ENCODE measurements around the gene ASPM. TPM values are rescaled to one million over a fixed set of nuclear protein-coding genes. Genes with fewer than 3 reads are reported as not detected.
"Not testable (repeated sequence)": the region's sequence is repeated elsewhere in the genome, so short reads cannot be mapped to it uniquely, and the experiment has no call there.

ASPM gene
- total RNA-seq, 2 experiments from 2014 or later: 30.2 to 31.4 TPM

DNA sequence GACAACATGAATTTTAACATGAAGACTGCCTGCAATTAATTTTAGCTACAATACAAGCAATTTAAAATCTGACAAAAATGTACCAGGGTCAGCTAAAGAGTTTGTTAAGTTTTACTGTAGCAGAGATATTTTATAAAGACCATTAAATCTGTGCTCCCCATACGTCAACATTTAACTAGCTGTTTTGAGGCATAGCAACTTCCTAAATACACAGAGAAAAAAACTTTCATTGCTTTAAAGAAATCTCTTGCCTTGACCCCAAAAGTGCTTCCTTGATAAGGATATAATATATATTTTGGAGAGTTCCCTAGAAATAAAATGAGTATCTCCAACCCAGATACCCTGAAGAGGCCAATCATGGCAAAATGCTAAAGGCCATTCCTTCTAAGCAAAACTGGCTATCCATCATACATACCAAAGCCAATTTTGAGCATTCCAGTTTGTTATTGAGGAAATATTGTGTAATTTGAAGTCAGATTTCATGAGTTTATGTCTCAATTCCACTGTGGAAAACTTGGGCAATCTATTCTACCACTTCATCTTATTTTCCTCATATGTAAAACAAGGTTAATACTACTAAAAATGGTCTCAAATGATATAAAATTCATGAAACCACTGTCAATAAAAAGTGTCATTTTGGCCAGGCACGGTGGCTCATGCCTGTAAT is 19.1 kb downstream of the ASPM start:
- Mint-ChIP-seq H3K36me3 (peaks cover 17% of the 10 kb centered on the region), H3K27me3 (no peaks in the 10 kb centered on the region), H3K4me3 (no peak overlapping the region), H3K27ac (no peak overlapping the region), H3K4me1 (no peaks in the 10 kb centered on the region), H3K9me3 (no peaks in the 10 kb centered on the region)
- DNase-seq: no peak

DNA sequence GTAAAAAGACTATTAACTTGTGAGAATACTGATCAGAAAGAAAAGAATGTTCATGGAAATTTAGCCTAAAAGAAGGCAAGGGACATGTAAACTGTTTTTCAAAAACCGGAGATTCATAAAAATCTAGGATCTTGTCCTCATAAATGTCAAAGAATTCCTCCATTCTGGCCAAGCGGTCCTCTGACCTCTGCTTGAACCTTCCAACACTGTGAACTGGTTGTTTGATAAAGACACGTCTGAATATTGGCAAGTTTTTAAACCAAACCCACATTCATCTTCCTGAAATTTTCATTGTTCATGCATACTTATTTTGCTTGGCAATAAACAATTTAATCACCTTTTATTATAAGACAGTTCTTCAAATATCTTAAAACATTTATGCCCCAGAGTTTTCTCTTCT is 19.8 kb downstream of the ASPM start:
- Mint-ChIP-seq H3K27me3 (no peaks in the 10 kb centered on the region), H3K9me3 (no peaks in the 10 kb centered on the region), H3K27ac (no peak overlapping the region), H3K4me1 (no peaks in the 10 kb centered on the region), H3K4me3 (no peak overlapping the region), H3K36me3 (peaks cover 23% of the 10 kb centered on the region)
- no peak for DNase-seq

DNA sequence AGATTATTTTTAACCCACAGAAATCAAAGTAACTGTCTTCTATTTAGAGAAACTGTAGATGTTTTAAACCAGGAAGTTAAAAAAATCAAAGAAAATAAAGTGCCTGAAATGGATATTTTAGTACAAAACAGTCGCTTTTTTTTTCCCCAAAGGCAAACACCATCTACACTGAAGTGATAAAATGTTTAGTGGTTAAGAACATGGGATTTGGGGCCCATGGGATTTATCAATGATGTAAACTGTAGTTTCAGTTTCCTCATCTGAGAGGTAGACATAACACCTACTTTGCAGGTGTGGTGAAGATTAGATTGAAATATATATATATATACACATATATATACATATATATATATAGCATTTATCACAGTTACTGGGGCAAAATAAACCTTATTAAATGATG is 22.1 kb downstream of the ASPM start:
- DNase-seq: no peak
- Mint-ChIP-seq H3K36me3 (peaks cover 21% of the 10 kb centered on the region), H3K27me3 (no peaks in the 10 kb centered on the region), H3K4me1 (no peaks in the 10 kb centered on the region), H3K27ac (no peak overlapping the region), H3K4me3 (no peak overlapping the region), H3K9me3 (no peaks in the 10 kb centered on the region)

DNA sequence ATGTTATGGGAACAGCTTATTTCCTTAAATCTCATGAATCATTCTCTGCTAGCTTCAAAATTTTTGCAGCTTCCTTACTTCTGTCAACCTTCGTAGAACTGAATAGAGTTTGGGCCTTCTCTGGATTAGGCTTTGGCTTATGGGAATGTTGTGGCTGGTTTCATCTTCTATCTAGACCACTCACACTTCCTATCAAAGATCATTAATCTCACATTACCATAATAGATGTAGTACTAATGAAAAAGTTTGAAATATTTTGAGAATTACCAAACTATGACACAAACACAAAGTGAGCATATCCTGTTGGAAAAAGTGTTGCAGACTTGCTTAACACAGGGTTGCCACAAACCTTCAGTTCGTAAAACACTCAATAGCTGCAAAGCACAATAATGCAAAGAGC is 30.3 kb downstream of the ASPM start:
- Mint-ChIP-seq H3K27me3 (no peaks in the 10 kb centered on the region), H3K4me1 (no peaks in the 10 kb centered on the region), H3K4me3 (no peak overlapping the region), H3K9me3 (no peaks in the 10 kb centered on the region), H3K27ac (no peak overlapping the region), H3K36me3 (peaks cover 24% of the 10 kb centered on the region)
- no peak for DNase-seq

DNA sequence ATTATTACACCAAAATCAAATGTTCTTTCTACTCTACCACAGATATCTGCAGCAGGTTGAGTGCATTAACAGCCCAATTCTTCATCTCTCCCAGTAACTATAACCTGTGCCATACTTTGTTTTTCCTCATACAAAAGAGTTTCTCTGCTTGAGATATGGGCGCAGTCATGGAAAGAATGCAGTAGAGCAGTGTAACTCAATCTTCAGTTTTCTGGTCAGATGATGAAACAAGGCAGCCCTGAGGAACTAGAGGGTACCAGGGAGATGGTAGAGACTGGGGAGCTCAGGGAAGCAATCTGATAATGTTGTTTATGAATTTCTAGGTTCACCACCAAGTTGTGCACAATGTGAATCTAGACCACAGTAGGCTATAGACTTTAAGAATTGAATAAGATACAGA is 39.6 kb downstream of the ASPM start:
- no peak for DNase-seq
- Mint-ChIP-seq H3K4me3 (no peak overlapping the region), H3K4me1 (no peaks in the 10 kb centered on the region), H3K9me3 (peaks cover 1% of the 10 kb centered on the region), H3K27ac (no peak overlapping the region), H3K27me3 (no peaks in the 10 kb centered on the region), H3K36me3 (peaks cover 20% of the 10 kb centered on the region)

DNA sequence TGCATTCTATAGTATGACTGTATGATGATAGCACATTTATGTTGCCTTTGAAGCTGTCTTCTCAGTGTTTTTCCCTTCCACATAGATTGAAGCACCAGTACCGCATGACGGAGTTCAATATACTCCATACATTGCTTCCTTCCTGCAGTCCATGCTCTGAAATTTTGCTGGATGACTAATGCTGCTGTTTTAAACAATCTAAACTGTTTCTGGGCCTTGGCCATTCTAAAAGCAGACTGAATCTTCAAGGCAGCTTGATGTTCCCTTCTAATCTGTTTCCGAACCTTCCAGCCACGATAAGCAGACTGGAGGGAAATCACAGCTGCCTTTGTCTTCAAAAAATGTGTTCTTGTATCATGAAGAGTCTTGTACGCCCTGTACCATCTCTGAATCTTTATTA is 43.2 kb downstream of the ASPM start:
- no peak for DNase-seq
- Mint-ChIP-seq H3K27ac (no peak overlapping the region), H3K36me3 (peaks cover 23% of the 10 kb centered on the region), H3K4me3 (no peak overlapping the region), H3K27me3 (no peaks in the 10 kb centered on the region), H3K9me3 (peaks cover 1% of the 10 kb centered on the region), H3K4me1 (peaks cover 11% of the 10 kb centered on the region)

DNA sequence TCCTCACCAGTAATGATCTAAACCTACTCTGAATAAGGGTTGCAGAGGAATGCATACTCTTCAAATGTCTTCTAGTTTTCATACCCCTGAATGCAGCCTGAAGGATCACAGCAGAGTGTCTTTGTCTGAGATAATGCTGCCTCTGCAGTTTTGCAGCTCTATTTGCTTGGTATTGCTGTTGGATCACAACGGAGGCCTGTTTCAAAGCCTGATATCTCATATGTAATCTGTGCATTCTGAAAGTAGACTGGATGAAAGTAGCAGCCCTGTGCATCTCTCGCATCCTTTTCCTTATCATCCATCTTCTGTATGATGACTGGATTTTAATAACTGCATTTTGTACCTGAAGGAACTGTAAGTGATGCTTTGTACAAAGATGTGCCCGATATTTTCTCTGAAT is 44.5 kb downstream of the ASPM start:
- no peaks in the 10 kb centered on the region for H3K9me3 Mint-ChIP-seq
- H3K27me3 Mint-ChIP-seq: no peaks in the 10 kb centered on the region
- H3K4me1 Mint-ChIP-seq: peaks cover 11% of the 10 kb centered on the region
- H3K4me3 Mint-ChIP-seq: no peak overlapping the region
- H3K27ac Mint-ChIP-seq: no peak overlapping the region
- no peak for DNase-seq
- H3K36me3 Mint-ChIP-seq: peaks cover 20% of the 10 kb centered on the region

DNA sequence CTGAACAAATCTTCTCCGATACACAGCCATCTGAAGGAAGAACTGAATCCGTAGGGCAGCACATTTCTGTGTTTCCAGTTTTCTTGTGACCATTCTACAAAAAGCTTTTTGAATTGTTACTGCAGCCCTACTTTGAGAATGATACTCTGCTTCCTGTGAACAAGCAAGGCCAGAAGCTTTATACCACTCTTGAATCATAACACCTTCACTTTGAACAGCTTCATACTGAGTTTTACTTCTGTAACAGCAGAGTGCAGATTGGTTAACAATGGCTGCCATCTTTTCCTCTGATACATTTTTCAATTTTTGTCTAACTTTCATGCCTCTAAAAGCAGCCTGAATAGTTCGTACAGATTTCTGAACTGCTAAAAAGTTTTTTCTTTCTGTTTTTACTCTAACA is 45.8 kb downstream of the ASPM start:
- Mint-ChIP-seq H3K27me3 (no peaks in the 10 kb centered on the region), H3K27ac (no peak overlapping the region), H3K4me1 (peaks cover 11% of the 10 kb centered on the region), H3K4me3 (no peak overlapping the region), H3K36me3 (peaks cover 16% of the 10 kb centered on the region), H3K9me3 (no peaks in the 10 kb centered on the region)
- DNase-seq: no peak

DNA sequence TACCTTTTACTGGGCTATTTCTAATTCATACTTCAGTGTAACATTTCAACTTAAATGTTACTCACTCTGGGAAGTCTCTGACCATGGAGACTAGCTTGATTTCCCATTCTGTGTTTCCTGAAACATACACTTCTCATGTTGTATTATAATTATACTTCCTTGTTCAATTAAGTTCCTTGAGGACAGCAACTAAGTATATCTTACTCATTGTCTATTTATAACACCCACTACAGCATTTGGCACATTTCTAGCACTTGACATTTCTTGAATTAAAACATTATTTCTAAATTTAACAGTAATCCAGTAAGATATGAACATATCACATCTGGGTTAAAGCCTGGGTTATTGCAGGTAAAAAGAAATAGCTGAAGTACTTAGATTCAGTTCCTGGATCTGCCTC is 47.0 kb downstream of the ASPM start:
- Mint-ChIP-seq H3K9me3 (no peaks in the 10 kb centered on the region), H3K4me3 (no peak overlapping the region), H3K27ac (no peak overlapping the region), H3K36me3 (peaks cover 14% of the 10 kb centered on the region), H3K4me1 (peaks cover 11% of the 10 kb centered on the region), H3K27me3 (no peaks in the 10 kb centered on the region)
- no peak for DNase-seq

DNA sequence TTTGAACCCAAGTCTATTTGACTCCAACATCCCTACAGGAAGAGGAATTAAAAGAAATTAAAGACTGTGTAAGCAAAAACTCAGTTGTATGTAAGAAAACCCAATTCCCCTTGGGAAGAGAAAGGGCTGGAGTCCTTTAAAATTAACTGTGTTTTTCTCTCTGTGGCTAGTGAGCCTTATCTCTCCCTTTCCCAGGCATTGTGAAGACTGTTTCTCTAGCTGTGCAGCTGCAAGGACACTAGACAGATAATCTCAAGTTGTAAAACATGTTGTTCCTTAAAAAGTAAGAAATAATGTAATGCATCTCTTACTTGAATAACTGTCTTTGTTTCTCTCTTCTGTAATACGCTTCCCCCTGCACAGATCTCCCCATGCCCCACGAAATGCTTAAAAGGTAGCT is 49.5 kb downstream of the ASPM start:
- peaks cover 11% of the 10 kb centered on the region for H3K4me1 Mint-ChIP-seq
- H3K4me3 Mint-ChIP-seq, DNase-seq, H3K9me3 Mint-ChIP-seq, H3K27me3 Mint-ChIP-seq, H3K27ac Mint-ChIP-seq: not testable (repeated sequence)
- H3K36me3 Mint-ChIP-seq: peaks cover 25% of the 10 kb centered on the region

DNA sequence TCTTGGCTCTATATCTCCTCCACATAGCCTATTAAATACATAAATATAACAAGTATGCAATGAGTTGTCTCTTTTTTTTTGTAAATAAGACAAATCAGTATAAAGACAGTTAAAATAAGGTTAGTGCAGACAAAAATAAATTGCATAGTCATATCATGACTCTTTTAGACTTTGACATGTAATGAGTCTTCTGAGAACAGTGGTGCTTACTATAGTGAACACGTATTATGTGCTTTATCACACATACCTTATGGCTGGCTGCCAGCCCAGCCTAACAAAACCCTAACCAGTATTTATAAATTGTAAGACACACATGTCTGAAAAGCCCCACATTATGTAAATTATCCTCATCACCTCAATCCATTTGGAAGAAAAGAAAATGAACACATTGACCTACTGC is 50.3 kb downstream of the ASPM start:
- Mint-ChIP-seq H3K9me3 (no peaks in the 10 kb centered on the region), H3K4me3 (no peak overlapping the region), H3K4me1 (peaks cover 8% of the 10 kb centered on the region), H3K27ac (no peak overlapping the region), H3K27me3 (no peaks in the 10 kb centered on the region), H3K36me3 (peaks cover 25% of the 10 kb centered on the region)
- DNase-seq: no peak

DNA sequence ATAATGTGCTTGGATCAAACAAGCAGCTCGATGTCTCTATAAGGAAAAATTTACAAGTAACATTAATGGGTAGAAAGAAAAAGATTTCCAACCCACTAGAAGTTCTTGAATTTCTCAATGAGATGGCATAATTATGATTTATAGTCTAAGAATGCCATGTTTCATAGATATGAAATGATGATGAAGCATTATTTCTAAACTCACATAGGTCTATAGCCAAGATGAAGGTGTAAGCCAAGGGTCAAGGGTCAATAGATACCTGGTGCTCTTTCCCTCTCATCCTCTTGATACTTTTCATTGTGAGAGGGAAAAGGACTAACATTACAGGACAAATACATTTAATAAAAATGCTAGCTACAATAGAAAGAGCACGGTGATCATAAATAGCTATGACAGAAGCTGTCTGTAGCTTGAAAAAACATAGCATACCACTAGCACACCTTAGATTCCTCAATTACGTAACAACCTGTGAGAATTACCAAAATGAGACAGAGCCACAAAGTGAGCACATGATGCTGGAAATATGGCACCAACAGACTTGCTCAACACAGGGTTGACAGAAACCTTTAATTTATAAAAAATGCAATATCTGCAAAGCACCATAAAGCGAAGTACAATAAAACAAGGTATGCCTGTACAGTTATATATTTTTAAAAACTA is 53.1 kb downstream of the ASPM start:
- H3K9me3 Mint-ChIP-seq: no peaks in the 10 kb centered on the region
- DNase-seq: no peak
- H3K27ac Mint-ChIP-seq: no peak overlapping the region
- no peaks in the 10 kb centered on the region for H3K4me1 Mint-ChIP-seq
- H3K27me3 Mint-ChIP-seq: no peaks in the 10 kb centered on the region
- peaks cover 27% of the 10 kb centered on the region for H3K36me3 Mint-ChIP-seq
- H3K4me3 Mint-ChIP-seq: no peak overlapping the region

DNA sequence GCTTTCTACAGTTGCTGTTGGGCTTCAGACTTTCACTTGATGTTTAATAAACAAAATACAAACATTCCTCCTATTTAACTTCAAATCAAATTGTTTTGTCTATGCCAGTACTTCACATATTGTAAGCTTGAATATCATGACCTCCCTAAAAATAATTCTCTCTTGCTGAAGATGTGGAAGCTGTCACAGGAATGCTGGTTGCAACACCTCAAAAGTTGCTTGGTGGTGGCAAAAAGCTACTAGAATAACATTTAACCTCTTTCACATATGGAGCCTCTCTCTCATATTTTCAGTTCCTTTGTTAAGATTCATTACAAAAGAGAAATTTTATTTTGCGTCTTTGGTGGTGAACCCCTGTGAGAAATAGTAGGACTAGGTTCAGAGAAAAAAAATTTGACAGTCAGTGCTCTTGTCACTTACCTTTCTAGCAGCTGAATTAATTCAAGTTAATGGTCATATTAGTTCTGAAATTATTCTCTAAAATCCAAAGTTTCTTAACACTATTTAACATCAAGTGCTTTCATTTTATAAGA is 53.9 kb downstream of the ASPM start:
- Mint-ChIP-seq H3K4me1 (no peaks in the 10 kb centered on the region), H3K9me3 (no peaks in the 10 kb centered on the region), H3K27me3 (no peaks in the 10 kb centered on the region), H3K27ac (no peak overlapping the region), H3K4me3 (no peak overlapping the region), H3K36me3 (peaks cover 28% of the 10 kb centered on the region)
- DNase-seq: no peak

DNA sequence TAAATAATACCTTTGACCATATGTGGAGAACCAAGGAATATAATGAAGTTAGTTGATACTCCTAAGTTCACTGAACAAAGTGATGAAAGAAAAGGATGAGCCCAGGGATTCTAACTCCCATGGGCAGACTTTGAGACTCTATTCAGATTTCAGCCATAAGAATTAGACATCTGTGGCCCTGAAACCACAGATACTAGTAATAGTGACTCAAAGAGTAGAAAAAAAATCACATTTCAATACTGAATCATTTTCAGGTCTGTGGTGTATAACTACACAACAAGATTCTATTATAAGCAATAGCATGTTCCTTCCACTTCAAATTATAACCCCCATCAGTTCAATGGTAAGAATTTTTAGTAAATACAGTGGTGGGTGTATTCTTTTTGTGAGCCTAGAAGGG is 63.0 kb downstream of the ASPM start:
- H3K27ac Mint-ChIP-seq: no peak overlapping the region
- H3K36me3 Mint-ChIP-seq: peaks cover 52% of the 10 kb centered on the region
- DNase-seq: no peak
- no peaks in the 10 kb centered on the region for H3K4me1 Mint-ChIP-seq
- no peak overlapping the region for H3K4me3 Mint-ChIP-seq
- peaks cover 6% of the 10 kb centered on the region for H3K27me3 Mint-ChIP-seq
- peaks cover 18% of the 10 kb centered on the region for H3K9me3 Mint-ChIP-seq

DNA sequence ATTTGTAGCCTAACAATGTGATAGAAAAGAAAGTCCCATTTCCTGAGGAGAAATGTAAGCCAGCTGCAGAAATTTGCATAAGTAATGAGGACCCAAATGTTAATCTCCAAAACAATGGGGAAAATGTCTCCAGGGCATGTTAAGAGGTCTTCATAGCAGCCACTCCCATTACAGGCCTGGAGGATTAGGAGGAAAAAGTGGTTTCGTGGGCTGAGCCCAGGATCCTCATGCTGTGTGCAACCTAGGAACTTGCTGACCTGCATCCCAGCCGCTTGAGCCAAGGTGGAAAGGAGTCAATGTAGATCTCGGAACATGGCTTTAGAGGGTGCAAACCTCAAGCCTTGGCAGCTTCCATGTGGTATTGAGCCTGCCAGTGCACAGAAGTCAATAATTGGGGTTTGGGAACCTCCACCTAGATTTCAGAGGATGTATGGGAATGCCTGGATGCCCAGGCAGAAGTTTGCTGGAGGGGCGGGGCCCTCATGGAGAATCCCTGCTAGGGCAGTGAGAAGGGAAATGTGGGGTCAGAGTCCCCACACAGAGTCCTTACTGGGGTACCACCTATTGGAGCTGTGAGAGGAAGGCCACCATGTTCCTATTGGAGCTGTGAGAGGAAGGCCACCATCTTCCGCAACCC is 65.2 kb downstream of the ASPM start:
- peaks cover 6% of the 10 kb centered on the region for H3K27me3 Mint-ChIP-seq
- H3K27ac Mint-ChIP-seq: no peak overlapping the region
- peaks cover 18% of the 10 kb centered on the region for H3K9me3 Mint-ChIP-seq
- no peak overlapping the region for H3K4me3 Mint-ChIP-seq
- no peak for DNase-seq
- H3K4me1 Mint-ChIP-seq: no peaks in the 10 kb centered on the region
- H3K36me3 Mint-ChIP-seq: peaks cover 49% of the 10 kb centered on the region

DNA sequence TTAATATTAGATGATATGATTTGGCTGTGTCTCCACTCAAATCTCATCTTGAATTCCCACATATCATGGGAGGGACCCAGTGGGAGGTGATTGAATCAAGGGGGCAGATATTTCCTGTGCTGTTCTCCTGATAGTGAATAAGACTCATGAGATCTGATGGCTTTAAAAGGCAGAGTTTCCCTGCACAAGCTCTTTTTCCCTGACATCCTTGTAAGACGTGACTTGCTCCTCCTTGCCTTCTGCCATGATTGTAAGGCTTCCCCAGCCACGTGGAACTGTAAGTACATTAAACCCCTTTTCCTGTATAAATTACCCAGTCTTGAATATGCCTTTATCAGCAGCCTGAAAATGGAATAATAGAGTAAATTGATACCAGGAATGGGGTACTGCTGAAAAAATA is 66.1 kb downstream of the ASPM start:
- Mint-ChIP-seq H3K4me3 (no peak overlapping the region), H3K9me3 (peaks cover 18% of the 10 kb centered on the region), H3K27me3 (peaks cover 6% of the 10 kb centered on the region), H3K36me3 (peaks cover 44% of the 10 kb centered on the region), H3K27ac (no peak overlapping the region), H3K4me1 (no peaks in the 10 kb centered on the region)
- DNase-seq: no peak
